Suprapubic skin (tissue), 4 donors: ENCODE measurements around the gene COL3A1.

Experiments used
- EP300 ChIP-seq: sonication (generic); formaldehyde crosslinking; IDR thresholded peaks from one replicate; pipeline ENCODE4 v1.6.1; 2017; ENCODE audit warnings: antibody characterized with exemption
- POLR2A ChIP-seq, 2 donors: fragments of 450-650 bp; IDR thresholded peaks; one replicate each; pipeline ENCODE4 v1.6.1; 2017; ENCODE audit warnings: antibody characterized with exemption in 2 of 2, mild to moderate bottlenecking in 2 of 2, moderate library complexity in 2 of 2
- POLR2AphosphoS5 ChIP-seq, 3 donors: sonication (generic); formaldehyde crosslinking; IDR thresholded peaks; one replicate each; pipeline ENCODE4 v1.6.1; 2017; ENCODE audit warnings: antibody characterized with exemption in 3 of 3
- TF ChIP-seq, protein P1 (sequence below), 2 donors: fragments of 200-600 bp in 1 of 2; fragments of 450-650 bp in 1 of 2; sonication (generic) in 1 of 2; IDR thresholded peaks; one replicate each; pipeline ENCODE4 v1.5.1; 2016 to 2019; ENCODE audit warnings: antibody characterized with exemption in 2 of 2, mild to moderate bottlenecking in 1 of 2, moderate library complexity in 1 of 2

DNA sequence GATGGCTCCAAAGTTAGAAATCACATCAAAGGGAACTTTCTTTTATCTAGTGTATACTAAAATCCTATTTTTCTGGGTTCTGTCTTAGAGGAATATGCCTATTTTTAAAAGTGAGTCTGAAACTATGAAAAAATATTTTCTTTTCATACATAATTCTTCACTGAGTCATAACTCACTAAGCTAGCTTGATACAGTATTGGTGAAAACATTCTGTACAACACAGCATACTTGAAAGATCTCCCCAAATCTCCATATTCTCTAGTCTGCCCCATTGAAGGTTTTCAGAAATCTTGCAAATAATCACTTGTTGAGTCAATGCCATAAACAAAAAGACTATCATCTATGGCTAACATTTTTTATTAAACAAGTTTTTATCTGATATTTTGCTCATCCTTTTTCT lies 44.5 kb downstream of the COL3A1 start:
- TF ChIP-seq, protein P1, sequence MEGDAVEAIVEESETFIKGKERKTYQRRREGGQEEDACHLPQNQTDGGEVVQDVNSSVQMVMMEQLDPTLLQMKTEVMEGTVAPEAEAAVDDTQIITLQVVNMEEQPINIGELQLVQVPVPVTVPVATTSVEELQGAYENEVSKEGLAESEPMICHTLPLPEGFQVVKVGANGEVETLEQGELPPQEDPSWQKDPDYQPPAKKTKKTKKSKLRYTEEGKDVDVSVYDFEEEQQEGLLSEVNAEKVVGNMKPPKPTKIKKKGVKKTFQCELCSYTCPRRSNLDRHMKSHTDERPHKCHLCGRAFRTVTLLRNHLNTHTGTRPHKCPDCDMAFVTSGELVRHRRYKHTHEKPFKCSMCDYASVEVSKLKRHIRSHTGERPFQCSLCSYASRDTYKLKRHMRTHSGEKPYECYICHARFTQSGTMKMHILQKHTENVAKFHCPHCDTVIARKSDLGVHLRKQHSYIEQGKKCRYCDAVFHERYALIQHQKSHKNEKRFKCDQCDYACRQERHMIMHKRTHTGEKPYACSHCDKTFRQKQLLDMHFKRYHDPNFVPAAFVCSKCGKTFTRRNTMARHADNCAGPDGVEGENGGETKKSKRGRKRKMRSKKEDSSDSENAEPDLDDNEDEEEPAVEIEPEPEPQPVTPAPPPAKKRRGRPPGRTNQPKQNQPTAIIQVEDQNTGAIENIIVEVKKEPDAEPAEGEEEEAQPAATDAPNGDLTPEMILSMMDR (IDR thresholded peaks at IDR 0.05) = no peak
- TF ChIP-seq EP300 (no peak), POLR2A (IDR thresholded peaks at IDR 0.05) (no peak), POLR2AphosphoS5 (IDR thresholded peaks at IDR 0.05) (no peak)
